ENCODE measurements around the gene ZNF507. TPM values are rescaled to one million over a fixed set of nuclear protein-coding genes. Genes with fewer than 3 reads are reported as not detected.

Gene ZNF507
- total and polyA plus RNA-seq, 9 of the 15 experiments (the other 6 are each of a cell fraction or from before 2014, with no cell fraction given) = 2.9 to 25.0 (median 10.4) TPM

- TF ChIP-seq ARID4B (CRISPR knock-in tag; IDR thresholded peaks at IDR 0.05) = no peak
Measured at GRCh38 chr19:32361574-32362317, 16.3 kb downstream of the ZNF507 start (continued).

GRCh38 chr19:32362318-32362691, 16.9 kb downstream of the ZNF507 start:
- peaks cover 28% of the 10 kb centered on the region for H3K79me2 ChIP-seq (ENCODE audit: control insufficient read depth, insufficient read depth, low read length)
- intact Hi-C loops (cut with micrococcal nuclease) = no loop called here
- H3K4me2 ChIP-seq (ENCODE audit: insufficient read depth, low read length) = no peak overlapping the region
- no peaks in the 10 kb centered on the region for H3K9me3 ChIP-seq (replicated peaks; ENCODE audit: control insufficient read depth, insufficient read depth, low read depth, low read length)
- no peaks in the 10 kb centered on the region for H3K27me3 ChIP-seq (ENCODE audit: control insufficient read depth in 2 of 2, insufficient read depth in 2 of 2, low read length in 2 of 2)
- in situ Hi-C loops (cut with MboI) = no loop called here
- FAIRE-seq = no peak
- H3K4me1 ChIP-seq (replicated peaks in 1 of 2; ENCODE audit: control insufficient read depth in 2 of 2, insufficient read depth in 2 of 2, low read length in 2 of 2) = no peaks in the 10 kb centered on the region
- H3K9ac ChIP-seq (ENCODE audit: insufficient read depth in 1 of 2, low read depth in 2 of 2, low read length in 2 of 2) = no peak overlapping the region
- H3K27ac ChIP-seq (ENCODE audit: extremely low read depth, low read depth, low read length) = no peak overlapping the region
- no peaks in the 10 kb centered on the region for H3K9me1 ChIP-seq (ENCODE audit: control insufficient read depth, insufficient read depth, low read length)
- DNase-seq (ENCODE audit: extremely low read depth in 1 of 4, low spot score in 3 of 4) = no peak
- BruUV-seq (replicated peaks) = no TSS peak
- WGBS (ENCODE audit: insufficient coverage, low coverage, missing lambda C conversion rate) = 84% methylated on average over 5 of the region's 5 CpGs
- CTCF ChIA-PET (ENCODE audit: low intra/inter-chr PET ratio) = no interaction called here
- H3K36me3 ChIP-seq (ENCODE audit: control insufficient read depth, insufficient read depth, low read length) = peaks cover 85% of the 10 kb centered on the region
- H4K20me1 ChIP-seq (replicated peaks; ENCODE audit: control insufficient read depth, insufficient read depth, low read length) = no peaks in the 10 kb centered on the region
- no peak overlapping the region for H2AFZ ChIP-seq (ENCODE audit: low read depth, low read length)
- no peak overlapping the region for H3K4me3 ChIP-seq
- POLR2A ChIA-PET = interaction anchor here (1.0 to 2.7 kb wide), 2 partner anchors 11 to 17 kb away, joined by 3 to 10 read pairs; partner anchors contain the start of gene ZNF507
- no peak for ATAC-seq
- TF ChIP-seq ZNF449 (CRISPR knock-in tag; IDR thresholded peaks at IDR 0.05) (no peak), MBD2 (IDR thresholded peaks at IDR 0.05; ENCODE audit: borderline replicate concordance, low read depth) (no peak), NFE2 (IDR thresholded peaks at IDR 0.05; ENCODE audit: low read depth) (no peak), MYBL2 (IDR thresholded peaks at IDR 0.05; ENCODE audit: low read depth) (no peak), MYBL2 (CRISPR knock-in tag; IDR thresholded peaks at IDR 0.05; ENCODE audit: borderline replicate concordance) (no peak), RFX1 (IDR thresholded peaks at IDR 0.05) (no peak), NCOR1 (IDR thresholded peaks at IDR 0.05) (no peak), ZNF347 (CRISPR knock-in tag; IDR thresholded peaks at IDR 0.05; ENCODE audit: low read depth) (no peak), HMGXB4 (CRISPR knock-in tag; IDR thresholded peaks at IDR 0.05) (no peak), ATF4 (CRISPR knock-in tag; IDR thresholded peaks at IDR 0.05) (no peak), TAF1 (IDR thresholded peaks at IDR 0.05; ENCODE audit: control insufficient read depth, extremely low read depth, insufficient read depth, low read length, severe bottlenecking) (no peak)
